ENCODE results near the gene CD109. TPM values are rescaled to one million over a fixed set of nuclear protein-coding genes. Genes with fewer than 3 reads are reported as not detected.
"Not testable (repeated sequence)": the region's sequence is repeated elsewhere in the genome, so short reads cannot be mapped to it uniquely, and the experiment has no call there.

Gene CD109
- total RNA-seq, 1 experiment from 2014 or later: 19.1 TPM

- no peaks in the 10 kb centered on the region for H3K27me3 ChIP-seq (ENCODE audit: low read length)
- no peak for ATAC-seq
- H3K9me2 ChIP-seq (replicated peaks; ENCODE audit: low read length): no peaks in the 10 kb centered on the region
- no TSS peak for BruUV-seq (replicated peaks)
- no peaks in the 10 kb centered on the region for H3K36me3 ChIP-seq (ENCODE audit: low read depth, low read length)
- H4K20me1 ChIP-seq (ENCODE audit: low read length): no peaks in the 10 kb centered on the region
- no peak overlapping the region for H3K4me3 ChIP-seq (ENCODE audit: low read length)
- no peak overlapping the region for H3K27ac ChIP-seq (ENCODE audit: low read length)
- H3K9me3 ChIP-seq (ENCODE audit: low read length): no peaks in the 10 kb centered on the region
- H2AFZ ChIP-seq (ENCODE audit: low read length): no peak overlapping the region
- TF ChIP-seq EZH2 (IDR thresholded peaks at IDR 0.05; ENCODE audit: low read length, unreplicated experiment) (no peak), EZH2phosphoT487 (IDR thresholded peaks at IDR 0.05; ENCODE audit: borderline replicate concordance, low read length) (no peak), CTCF (conservative IDR thresholded peaks at IDR 0.05; ENCODE audit: low read depth, low read length) (no peak)
- POLR2A ChIA-PET (ENCODE audit: unreplicated experiment): no interaction called here
- CTCF ChIA-PET: no interaction called here
- DNase-seq: no peak
- H3K79me2 ChIP-seq (ENCODE audit: low read length): no peaks in the 10 kb centered on the region
- H3K9ac ChIP-seq (ENCODE audit: low read length): no peak overlapping the region
- intact Hi-C loops (cut with micrococcal nuclease): no loop called here
- peaks cover 23% of the 10 kb centered on the region for H3K4me1 ChIP-seq (ENCODE audit: insufficient read depth, low read length)
- no peak overlapping the region for H3K4me2 ChIP-seq (ENCODE audit: low read length)
- H3F3A ChIP-seq (ENCODE audit: low read length, unreplicated experiment): no peaks in the 10 kb centered on the region
Observed at GRCh38 chr6:73712535-73713173, 16.7 kb downstream of the CD109 start.

GRCh38 chr6:73713426-73714147 lies 17.6 kb downstream of the CD109 start:
- Histone ChIP-seq H3K9ac (ENCODE audit: low read length) (no peak overlapping the region), H4K20me1 (ENCODE audit: low read length) (no peaks in the 10 kb centered on the region), H3K4me1 (ENCODE audit: insufficient read depth, low read length) (peaks cover 23% of the 10 kb centered on the region), H3K79me2 (ENCODE audit: low read length) (no peaks in the 10 kb centered on the region), H3F3A (ENCODE audit: low read length, unreplicated experiment) (no peaks in the 10 kb centered on the region), H3K4me2 (ENCODE audit: low read length) (no peak overlapping the region), H3K27me3 (ENCODE audit: low read length) (no peaks in the 10 kb centered on the region), H2AFZ (ENCODE audit: low read length) (no peak overlapping the region), H3K36me3 (ENCODE audit: low read depth, low read length) (no peaks in the 10 kb centered on the region), H3K9me2 (replicated peaks; ENCODE audit: low read length) (no peaks in the 10 kb centered on the region), H3K4me3 (ENCODE audit: low read length) (no peak overlapping the region), H3K27ac (ENCODE audit: low read length) (no peak overlapping the region), H3K9me3 (ENCODE audit: low read length) (no peaks in the 10 kb centered on the region)
- no TSS peak for BruUV-seq (replicated peaks)
- no peak for TF ChIP-seq EZH2 (IDR thresholded peaks at IDR 0.05; ENCODE audit: low read length, unreplicated experiment)
- TF ChIP-seq CTCF (conservative IDR thresholded peaks at IDR 0.05; ENCODE audit: low read depth, low read length): no peak
- TF ChIP-seq EZH2phosphoT487 (IDR thresholded peaks at IDR 0.05; ENCODE audit: borderline replicate concordance, low read length): no peak
- ChIA-PET POLR2A (ENCODE audit: unreplicated experiment) (interaction anchor here (0.6 kb wide), 1 partner anchor 19 kb away, joined by 8 read pairs; no protein-coding TSS in a partner anchor), CTCF (no interaction called here)
- intact Hi-C loops (cut with micrococcal nuclease): no loop called here
- ATAC-seq (no peak), DNase-seq (no peak)

- H3K9ac ChIP-seq (ENCODE audit: low read length): 0 out of 2 replicates have a peak overlapping the region, but pooled peaks have one; percentile 27
- intact Hi-C loops (cut with micrococcal nuclease); H2AFZ ChIP-seq (ENCODE audit: low read length); H3K36me3 ChIP-seq (ENCODE audit: low read depth, low read length); H3K9me3 ChIP-seq (ENCODE audit: low read length); H4K20me1 ChIP-seq (ENCODE audit: low read length); CTCF ChIA-PET; H3K79me2 ChIP-seq (ENCODE audit: low read length); H3K9me2 ChIP-seq (replicated peaks; ENCODE audit: low read length); H3K27me3 ChIP-seq (ENCODE audit: low read length); H3K4me3 ChIP-seq (ENCODE audit: low read length); H3F3A ChIP-seq (ENCODE audit: low read length, unreplicated experiment); POLR2A ChIA-PET (ENCODE audit: unreplicated experiment); BruUV-seq (replicated peaks): not testable (repeated sequence)
- ATAC-seq: peak; percentile 92
- peak overlapping the region; percentile 63 for H3K4me2 ChIP-seq (ENCODE audit: low read length)
- peak; percentile 85 for DNase-seq
- H3K4me1 ChIP-seq (ENCODE audit: insufficient read depth, low read length): peaks cover 23% of the 10 kb centered on the region
- H3K27ac ChIP-seq (ENCODE audit: low read length): peak overlapping the region; percentile 68
Observed at GRCh38 chr6:73715111-73715508, 19.1 kb downstream of the CD109 start.

Data from PC-3 (cell line).